GM04503 (cell line): ENCODE results near the gene GPA33.

ENCODE experiments used
- DNase-seq: peaks from one replicate; pipeline ENCODE4 v3.0.0-alpha.2; 2012; ENCODE audit warnings: low read depth

Gene GPA33

GRCh38 chr1:167117225-167117624, 27.0 kb upstream of the GPA33 start:
- no peak for DNase-seq

GRCh38 chr1:167116174-167116573, 26.0 kb upstream of the GPA33 start:
- DNase-seq: no peak

- DNase-seq: no peak
Measured at GRCh38 chr1:167115655-167116054, 25.5 kb upstream of the GPA33 start.

- no peak for DNase-seq
Measured at GRCh38 chr1:167114725-167115124, 24.5 kb upstream of the GPA33 start.

GRCh38 chr1:167111868-167112709, 21.9 kb upstream of the GPA33 start:
- DNase-seq: no peak

GRCh38 chr1:167110586-167110985, 20.4 kb upstream of the GPA33 start:
- no peak for DNase-seq

- DNase-seq: no peak
Measured at GRCh38 chr1:167109125-167109524, 18.9 kb upstream of the GPA33 start.

- DNase-seq: no peak
Measured at GRCh38 chr1:167107456-167107855, 17.3 kb upstream of the GPA33 start.

- no peak for DNase-seq
Measured at GRCh38 chr1:167106119-167106461, 15.9 kb upstream of the GPA33 start.

GRCh38 chr1:167105271-167106118, 15.3 kb upstream of the GPA33 start:
- DNase-seq: no peak

GRCh38 chr1:167104256-167104633, 14.1 kb upstream of the GPA33 start:
- DNase-seq: no peak

- DNase-seq: no peak
Measured at GRCh38 chr1:167102906-167103573, 12.9 kb upstream of the GPA33 start.

- DNase-seq: no peak
Measured at GRCh38 chr1:167101754-167102153, 11.6 kb upstream of the GPA33 start.

- no peak for DNase-seq
Measured at GRCh38 chr1:167100730-167101129, 10.6 kb upstream of the GPA33 start.

- no peak for DNase-seq
Measured at GRCh38 chr1:167099851-167100250, 9.7 kb upstream of the GPA33 start.

GRCh38 chr1:167095368-167095767, 5.2 kb upstream of the GPA33 start:
- DNase-seq: peak; percentile 13

- DNase-seq: no peak
Measured at GRCh38 chr1:167094690-167095089, 4.5 kb upstream of the GPA33 start.

GRCh38 chr1:167093846-167094516, 3.8 kb upstream of the GPA33 start, which contains the start of gene STYXL2:
TSS of gene STYXL2 (plus strand) at chr1:167094075. CDS start at chr1:167094850, 775 bp downstream.
- no peak for DNase-seq

- no peak for DNase-seq
Measured at GRCh38 chr1:167092653-167093052, 2.5 kb upstream of the GPA33 start.

- no peak for DNase-seq
Measured at GRCh38 chr1:167089939-167090313, 251 bp downstream of the GPA33 start.

- no peak for DNase-seq
Measured at GRCh38 chr1:167088746-167089417, 1.3 kb downstream of the GPA33 start.

GRCh38 chr1:167086768-167087167, 3.4 kb downstream of the GPA33 start:
- DNase-seq: no peak
